Body of pancreas (tissue), 4 donors: ENCODE results near the gene PI16.

ENCODE experiments used
- CTCF ChIP-seq, 7 experiments: fragments of 450-650 bp in 4 of 7; fragments of 200-600 bp in 3 of 7; sonication (generic) in 3 of 7; IDR thresholded peaks; one replicate each; pipeline ENCODE4 v1.5.1; 2016 to 2019; ENCODE audit warnings: antibody characterized with exemption in 7 of 7
- POLR2A ChIP-seq, 3 donors: fragments of 450-650 bp; IDR thresholded peaks; one replicate each; pipeline ENCODE4 v1.6.1; 2016; ENCODE audit warnings: antibody characterized with exemption in 3 of 3, mild to moderate bottlenecking in 2 of 3

- TF ChIP-seq CTCF (IDR thresholded peaks at IDR 0.05): no peak
- no peak for TF ChIP-seq POLR2A (IDR thresholded peaks at IDR 0.05)
Measured at GRCh38 chr6:36916126-36916525, 38.4 kb upstream of the PI16 start.
